ENCODE data around the gene EN1.
A peak's percentile ranks its signal among the peaks of the same experiment; 100 is the strongest.

The EN1 gene

GRCh38 chr2:118842661-118843482 is 4.6 kb downstream of the EN1 start:
- peak; percentile 48 for DNase-seq

- peak; percentile 13 for DNase-seq
Observed at GRCh38 chr2:118841828-118842461, 5.5 kb downstream of the EN1 start.

GRCh38 chr2:118841450-118841827 is 6.0 kb downstream of the EN1 start:
- no peak for DNase-seq

GRCh38 chr2:118838741-118839455 is 8.6 kb downstream of the EN1 start:
- DNase-seq = no peak

- no peak for DNase-seq
Observed at GRCh38 chr2:118837621-118838020, 9.8 kb downstream of the EN1 start.

GRCh38 chr2:118837067-118837466 is 10.4 kb downstream of the EN1 start:
- DNase-seq = no peak

- no peak for DNase-seq
Observed at GRCh38 chr2:118836411-118836930, 11.0 kb downstream of the EN1 start.

- DNase-seq = no peak
Observed at GRCh38 chr2:118835746-118836410, 11.6 kb downstream of the EN1 start.

- DNase-seq = no peak
Observed at GRCh38 chr2:118834901-118835745, 12.3 kb downstream of the EN1 start.

- DNase-seq = no peak
Observed at GRCh38 chr2:118834440-118834810, 13.0 kb downstream of the EN1 start.

GRCh38 chr2:118833716-118834439 is 13.6 kb downstream of the EN1 start:
- DNase-seq = no peak

- DNase-seq = no peak
Observed at GRCh38 chr2:118832791-118833715, 14.4 kb downstream of the EN1 start.

GRCh38 chr2:118832071-118832790 is 15.2 kb downstream of the EN1 start:
- no peak for DNase-seq

GRCh38 chr2:118830881-118831280 is 16.6 kb downstream of the EN1 start:
- DNase-seq = no peak

- no peak for DNase-seq
Observed at GRCh38 chr2:118830118-118830517, 17.3 kb downstream of the EN1 start.

GRCh38 chr2:118826093-118826492 is 21.4 kb downstream of the EN1 start:
- no peak for DNase-seq

- DNase-seq = no peak
Observed at GRCh38 chr2:118823633-118824032, 23.8 kb downstream of the EN1 start.

- DNase-seq = no peak
Observed at GRCh38 chr2:118822572-118822971, 24.9 kb downstream of the EN1 start.

- DNase-seq = no peak
Observed at GRCh38 chr2:118822015-118822414, 25.4 kb downstream of the EN1 start.

GRCh38 chr2:118817469-118817868 is 30.0 kb downstream of the EN1 start:
- no peak for DNase-seq
